EH (cell line): ENCODE measurements around the gene BMP2K.
"Not testable (repeated sequence)": the region's sequence is repeated elsewhere in the genome, so short reads cannot be mapped to it uniquely, and the experiment has no call there.

ENCODE experiments used
- DNase-seq: peaks from one replicate; pipeline ENCODE4 v3.0.0-alpha.2; 2015; ENCODE audit warnings: low read depth

BMP2K gene

GRCh38 chr4:78863254-78863869 is 87.2 kb downstream of the BMP2K start:
- DNase-seq = no peak

GRCh38 chr4:78863991-78864390 is 87.8 kb downstream of the BMP2K start:
- no peak for DNase-seq

GRCh38 chr4:78864405-78865024 is 88.4 kb downstream of the BMP2K start:
- peak; percentile 80 for DNase-seq

GRCh38 chr4:78865451-78865850 is 89.3 kb downstream of the BMP2K start:
- no peak for DNase-seq

DNA sequence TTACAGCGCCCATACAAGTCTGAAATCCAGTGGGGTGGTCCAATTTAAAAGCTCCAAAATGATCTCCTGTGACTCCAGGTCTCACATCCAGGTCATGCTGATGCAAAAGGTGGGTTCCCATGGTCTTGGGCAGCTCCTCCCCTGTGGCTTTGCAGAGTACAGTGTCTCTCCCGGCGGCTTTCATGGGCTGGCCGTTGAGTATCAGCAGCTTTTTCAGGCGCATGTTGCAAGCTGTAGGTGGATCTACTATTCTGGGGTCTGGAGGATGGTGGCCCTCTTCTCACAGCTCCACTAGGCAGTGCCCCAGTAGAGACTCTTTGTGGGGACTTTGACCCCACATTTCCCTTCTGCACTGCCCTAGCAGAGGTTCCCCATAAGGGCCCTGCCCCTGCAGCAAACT is 92.6 kb downstream of the BMP2K start:
- not testable (repeated sequence) for DNase-seq

GRCh38 chr4:78870056-78870455 is 93.9 kb downstream of the BMP2K start:
- DNase-seq = no peak

GRCh38 chr4:78876568-78877320 is 100.6 kb downstream of the BMP2K start:
- DNase-seq = peak; percentile 34

DNA sequence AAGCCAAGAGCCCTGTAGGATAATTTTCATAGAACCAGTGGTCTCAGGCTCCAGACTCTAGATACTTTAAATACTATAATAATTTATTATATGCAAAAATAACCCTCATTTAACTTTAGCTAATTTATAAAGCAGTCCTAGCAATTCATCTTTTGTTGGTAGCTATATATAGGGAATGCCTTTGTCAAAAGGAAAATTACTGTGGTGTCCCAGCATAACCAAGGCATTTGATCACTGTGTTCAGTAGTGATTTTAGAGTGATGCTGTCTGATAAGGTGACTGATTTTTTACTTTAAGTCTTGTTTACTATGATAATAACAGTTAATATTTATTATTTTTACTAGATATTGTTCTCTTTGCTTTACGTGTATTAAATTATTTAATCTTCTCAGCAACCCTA is 101.9 kb downstream of the BMP2K start:
- DNase-seq = no peak

- DNase-seq = no peak
These were observed 104.8 kb downstream of the BMP2K start for GRCh38 chr4:78880874-78881492.

- DNase-seq = peak; percentile 72
These were observed 109.4 kb downstream of the BMP2K start for GRCh38 chr4:78885598-78885997.

- no peak for DNase-seq
These were observed 113.8 kb downstream of the BMP2K start for GRCh38 chr4:78889955-78890354.

- DNase-seq = no peak
These were observed 123.2 kb downstream of the BMP2K start for GRCh38 chr4:78899302-78899701.

DNA sequence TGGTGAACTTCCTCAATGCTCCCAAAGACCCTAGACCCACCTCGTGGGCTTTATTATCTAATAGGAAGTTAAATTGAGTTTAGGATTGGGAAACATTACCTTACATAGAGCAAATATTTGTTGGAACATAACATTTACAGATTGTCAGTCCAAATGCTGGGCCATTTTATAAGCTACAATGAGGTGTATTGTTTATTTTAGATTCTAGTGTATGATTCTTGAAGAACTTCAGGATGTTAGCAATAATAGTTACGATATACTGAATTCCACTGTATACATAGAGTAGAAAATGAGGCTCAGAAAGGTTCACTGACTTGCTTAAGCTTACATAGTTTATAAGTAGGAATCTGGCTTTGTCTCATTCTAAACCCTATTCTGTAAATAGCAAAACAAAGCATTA is 125.7 kb downstream of the BMP2K start:
- no peak for DNase-seq

GRCh38 chr4:78902298-78902697 is 126.1 kb downstream of the BMP2K start:
- no peak for DNase-seq

- no peak for DNase-seq
These were observed 128.0 kb downstream of the BMP2K start for GRCh38 chr4:78904143-78904542.

DNA sequence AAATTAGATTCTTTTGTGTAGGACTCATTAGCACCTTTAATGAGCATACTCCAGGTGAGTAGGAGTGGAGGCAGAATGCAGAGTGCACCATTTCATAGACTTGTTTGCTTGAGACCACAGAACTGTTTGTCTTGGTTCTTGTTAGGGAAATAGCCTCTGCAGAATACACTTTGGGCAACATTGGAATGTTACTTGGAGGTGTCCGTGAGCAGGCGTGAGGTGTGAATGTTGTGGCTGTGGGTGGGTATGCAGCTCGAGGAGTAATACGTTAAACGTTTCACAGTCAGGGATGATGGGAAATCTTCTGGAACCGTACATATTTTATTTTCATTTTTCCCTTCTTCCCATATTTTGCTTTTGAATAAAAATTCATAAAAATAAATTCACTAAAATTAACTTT is 131.5 kb downstream of the BMP2K start:
- no peak for DNase-seq

GRCh38 chr4:78908974-78909373 is 132.8 kb downstream of the BMP2K start:
- DNase-seq = not testable (repeated sequence)

GRCh38 chr4:78910612-78911011 is 134.5 kb downstream of the BMP2K start:
- no peak for DNase-seq

DNA sequence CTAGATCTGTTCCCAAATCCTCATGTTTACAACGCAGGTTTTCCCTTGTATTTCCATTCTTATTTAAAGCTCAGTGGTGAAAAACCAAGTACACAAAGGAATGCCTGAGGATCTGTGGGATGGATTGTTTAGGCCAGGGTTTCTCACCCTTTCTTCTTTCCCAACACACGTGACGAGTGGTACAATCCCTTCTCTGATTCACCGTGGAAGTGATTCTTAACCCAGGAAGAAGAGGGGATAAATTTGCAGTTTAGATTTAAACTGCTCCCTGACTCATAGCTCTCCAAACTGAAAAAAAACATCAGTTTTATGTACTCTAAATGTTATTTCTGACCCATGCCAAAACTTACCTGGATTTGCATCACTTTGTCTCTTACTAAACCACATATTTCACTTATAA is 146.1 kb downstream of the BMP2K start:
- DNase-seq = peak; percentile 44

- DNase-seq = no peak
These were observed 147.5 kb downstream of the BMP2K start for GRCh38 chr4:78923464-78924312.

DNA sequence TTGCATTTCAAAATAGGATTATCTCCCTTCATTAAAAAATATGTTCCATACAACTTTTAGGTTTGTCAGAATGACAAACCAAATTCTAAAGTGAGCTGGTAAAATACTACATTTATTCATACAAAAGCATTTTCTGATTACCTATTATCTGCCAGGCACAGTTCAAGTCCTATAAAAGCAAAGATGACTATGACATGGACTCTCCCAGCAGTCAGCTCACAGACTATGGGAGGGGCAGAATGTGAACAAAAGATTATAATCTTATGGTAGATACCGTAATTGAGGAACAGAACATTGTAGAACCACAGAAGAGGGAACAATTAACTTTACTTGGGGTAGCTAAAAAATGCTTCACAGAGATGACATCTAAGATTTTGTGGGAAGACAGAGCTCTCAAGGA is 150.7 kb downstream of the BMP2K start:
- no peak for DNase-seq

DNA sequence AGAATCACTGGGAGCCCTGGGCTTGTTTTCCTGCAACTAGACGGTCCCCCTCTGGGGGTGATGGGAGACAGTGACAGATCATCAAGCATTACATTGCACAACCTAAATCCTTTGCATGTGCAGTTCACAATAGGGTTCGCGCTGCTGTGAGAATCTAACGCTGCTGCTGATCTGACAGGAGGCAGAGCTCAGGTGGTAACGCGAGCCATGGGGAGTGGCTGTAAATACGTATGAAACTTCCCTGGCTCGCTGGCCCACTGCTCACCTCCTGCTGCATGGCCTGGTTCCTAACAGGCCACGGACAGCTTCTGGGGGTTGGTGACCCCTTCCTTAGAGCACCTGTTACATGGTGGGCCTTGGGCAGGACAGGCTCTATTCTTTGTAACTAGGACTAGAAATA is 152.7 kb downstream of the BMP2K start:
- no peak for DNase-seq
